AG04449 (cell line): ENCODE data around the gene CDSN.

Experiments
- CTCF ChIA-PET: fragments of 350-600 bp; formaldehyde crosslinking; extraction: SDS; loops from one replicate; lab custom pipeline; 2021; ENCODE audit warnings: antibody characterized with exemption; lab: Yijun Ruan, JAX
- POLR2A ChIA-PET: fragments of 400-600, 350-600 bp; formaldehyde crosslinking; extraction: SDS; loops from one replicate; lab custom pipeline; 2020; ENCODE audit warnings: antibody characterized with exemption, inconsistent platforms; lab: Yijun Ruan, JAX
- DNase-seq: peaks from one replicate; pipeline ENCODE4 v3.0.0-alpha.2; 2010; ENCODE audit warnings: low read depth, low spot score
- H3K4me3 ChIP-seq: 2 replicates; pipeline ENCODE4 v1.5.1; 2011; ENCODE audit warnings: low read depth, mild to moderate bottlenecking, control low read depth, low read length
- TF ChIP-seq, protein P1 (sequence below): IDR thresholded peaks from one replicate; pipeline ENCODE4 v1.5.1; 2011; ENCODE audit warnings: mild to moderate bottlenecking, moderate library complexity, low read length, control low read depth, inconsistent platforms; ENCODE audit not compliant: insufficient read depth; ENCODE audit errors: missing control alignments

The CDSN gene

DNA sequence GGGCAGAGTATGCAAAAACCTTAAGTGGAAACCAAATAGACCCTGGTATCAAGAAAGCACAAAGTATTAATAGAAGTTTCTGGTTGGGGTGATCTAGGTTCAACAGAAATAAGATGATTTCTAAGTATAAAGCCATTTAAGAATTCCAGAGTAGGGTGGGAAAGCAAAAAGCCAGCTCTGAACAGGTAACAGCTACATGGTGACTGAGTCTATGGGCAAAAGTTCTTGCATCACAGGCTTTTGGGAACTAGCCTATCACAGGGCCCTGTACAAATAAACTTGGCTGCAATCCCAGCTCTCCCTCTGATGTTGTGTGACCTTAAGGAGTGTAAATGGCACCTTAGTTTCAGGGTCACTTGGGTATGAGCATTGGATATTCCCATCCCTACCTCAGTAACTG, 43.7 kb upstream of the CDSN start:
- no peak overlapping the region for H3K4me3 ChIP-seq
- TF ChIP-seq, protein P1, sequence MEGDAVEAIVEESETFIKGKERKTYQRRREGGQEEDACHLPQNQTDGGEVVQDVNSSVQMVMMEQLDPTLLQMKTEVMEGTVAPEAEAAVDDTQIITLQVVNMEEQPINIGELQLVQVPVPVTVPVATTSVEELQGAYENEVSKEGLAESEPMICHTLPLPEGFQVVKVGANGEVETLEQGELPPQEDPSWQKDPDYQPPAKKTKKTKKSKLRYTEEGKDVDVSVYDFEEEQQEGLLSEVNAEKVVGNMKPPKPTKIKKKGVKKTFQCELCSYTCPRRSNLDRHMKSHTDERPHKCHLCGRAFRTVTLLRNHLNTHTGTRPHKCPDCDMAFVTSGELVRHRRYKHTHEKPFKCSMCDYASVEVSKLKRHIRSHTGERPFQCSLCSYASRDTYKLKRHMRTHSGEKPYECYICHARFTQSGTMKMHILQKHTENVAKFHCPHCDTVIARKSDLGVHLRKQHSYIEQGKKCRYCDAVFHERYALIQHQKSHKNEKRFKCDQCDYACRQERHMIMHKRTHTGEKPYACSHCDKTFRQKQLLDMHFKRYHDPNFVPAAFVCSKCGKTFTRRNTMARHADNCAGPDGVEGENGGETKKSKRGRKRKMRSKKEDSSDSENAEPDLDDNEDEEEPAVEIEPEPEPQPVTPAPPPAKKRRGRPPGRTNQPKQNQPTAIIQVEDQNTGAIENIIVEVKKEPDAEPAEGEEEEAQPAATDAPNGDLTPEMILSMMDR, result no peak
- ChIA-PET CTCF (interaction anchor here (1.4 to 1.5 kb wide), 2 partner anchors 22 to 24 kb away, joined by 3 to 5 read pairs; partner anchors contain the start of gene PSORS1C2), POLR2A (no interaction called here)
- DNase-seq, result no peak

DNA sequence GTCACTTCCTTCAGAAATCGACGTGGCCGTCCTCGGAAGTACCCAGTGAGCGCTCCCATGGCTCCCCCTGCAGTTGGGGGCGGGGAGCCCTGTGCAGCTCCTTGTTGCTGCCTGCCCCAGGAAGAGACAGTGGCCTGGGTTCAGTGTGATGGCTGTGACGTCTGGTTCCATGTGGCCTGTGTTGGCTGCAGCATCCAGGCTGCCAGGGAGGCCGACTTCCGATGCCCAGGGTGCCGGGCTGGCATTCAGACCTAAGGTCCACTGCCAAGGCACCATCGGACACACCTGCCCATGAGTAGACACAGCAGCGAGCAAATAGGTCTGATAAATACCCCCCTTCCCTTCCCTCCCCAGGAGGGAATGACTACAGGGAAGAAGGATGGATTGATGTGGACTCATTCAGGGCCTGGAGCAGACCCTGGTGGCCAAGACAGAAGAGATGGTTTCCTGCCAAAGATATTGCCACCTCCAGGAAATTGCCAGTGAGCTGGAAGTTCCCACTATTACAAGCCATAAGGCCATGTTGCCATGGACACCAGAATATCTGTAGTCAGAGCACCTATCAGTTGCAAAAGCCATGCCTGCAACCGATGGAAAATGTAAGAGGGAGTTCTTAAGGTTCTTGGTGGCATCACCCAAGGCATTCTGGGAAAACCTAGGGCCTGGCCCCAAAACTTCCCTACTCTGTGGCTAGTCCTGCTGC, 42.4 kb upstream of the CDSN start:
- ChIA-PET CTCF (interaction anchor here (1.4 kb wide), 1 partner anchor 21 kb away, joined by 3 read pairs; no protein-coding TSS in a partner anchor), POLR2A (no interaction called here)
- DNase-seq, result no peak
- no peak overlapping the region for H3K4me3 ChIP-seq
- TF ChIP-seq, protein P1, result no peak

DNA sequence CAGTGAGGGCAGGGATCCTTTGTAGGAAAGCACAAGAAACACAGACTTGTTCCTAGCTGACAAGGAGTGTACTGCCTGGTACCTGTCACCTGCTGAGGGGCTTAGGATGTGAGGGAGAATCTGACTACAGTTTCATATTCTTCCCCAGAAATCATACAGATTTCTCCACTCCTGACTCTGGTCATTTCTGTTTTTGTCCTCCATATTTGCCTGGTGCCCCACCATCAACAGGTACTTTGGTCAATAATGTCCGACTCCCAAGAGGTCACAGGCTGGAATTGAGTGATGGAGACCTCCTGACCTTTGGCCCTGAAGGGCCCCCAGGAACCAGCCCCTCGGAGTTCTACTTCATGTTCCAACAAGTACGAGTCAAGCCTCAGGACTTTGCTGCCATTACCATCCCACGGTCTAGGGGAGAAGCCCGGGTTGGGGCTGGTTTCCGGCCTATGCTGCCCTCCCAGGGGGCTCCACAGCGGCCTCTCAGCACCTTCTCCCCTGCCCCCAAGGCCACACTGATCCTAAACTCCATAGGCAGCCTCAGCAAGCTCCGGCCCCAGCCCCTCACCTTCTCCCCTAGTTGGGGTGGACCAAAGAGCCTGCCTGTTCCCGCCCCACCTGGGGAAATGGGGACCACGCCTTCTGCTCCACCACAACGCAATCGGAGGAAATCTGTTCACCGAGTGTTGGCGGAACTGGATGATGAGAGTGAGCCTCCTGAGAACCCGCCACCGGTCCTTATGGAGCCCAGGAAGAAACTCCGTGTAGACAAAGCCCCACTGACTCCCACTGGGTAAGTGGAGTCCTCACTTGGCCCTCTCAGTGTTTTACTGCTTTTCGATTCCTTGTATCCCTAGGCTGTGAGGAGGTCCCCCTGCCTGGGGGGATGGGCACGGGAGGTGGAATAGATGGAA, 41.2 kb upstream of the CDSN start:
- DNase-seq, result no peak
- POLR2A ChIA-PET, result no interaction called here
- no peak overlapping the region for H3K4me3 ChIP-seq
- CTCF ChIA-PET, result interaction anchor here (1.6 kb wide), 1 partner anchor 14 kb away, joined by 6 read pairs; no protein-coding TSS in a partner anchor
- TF ChIP-seq, protein P1, result no peak

DNA sequence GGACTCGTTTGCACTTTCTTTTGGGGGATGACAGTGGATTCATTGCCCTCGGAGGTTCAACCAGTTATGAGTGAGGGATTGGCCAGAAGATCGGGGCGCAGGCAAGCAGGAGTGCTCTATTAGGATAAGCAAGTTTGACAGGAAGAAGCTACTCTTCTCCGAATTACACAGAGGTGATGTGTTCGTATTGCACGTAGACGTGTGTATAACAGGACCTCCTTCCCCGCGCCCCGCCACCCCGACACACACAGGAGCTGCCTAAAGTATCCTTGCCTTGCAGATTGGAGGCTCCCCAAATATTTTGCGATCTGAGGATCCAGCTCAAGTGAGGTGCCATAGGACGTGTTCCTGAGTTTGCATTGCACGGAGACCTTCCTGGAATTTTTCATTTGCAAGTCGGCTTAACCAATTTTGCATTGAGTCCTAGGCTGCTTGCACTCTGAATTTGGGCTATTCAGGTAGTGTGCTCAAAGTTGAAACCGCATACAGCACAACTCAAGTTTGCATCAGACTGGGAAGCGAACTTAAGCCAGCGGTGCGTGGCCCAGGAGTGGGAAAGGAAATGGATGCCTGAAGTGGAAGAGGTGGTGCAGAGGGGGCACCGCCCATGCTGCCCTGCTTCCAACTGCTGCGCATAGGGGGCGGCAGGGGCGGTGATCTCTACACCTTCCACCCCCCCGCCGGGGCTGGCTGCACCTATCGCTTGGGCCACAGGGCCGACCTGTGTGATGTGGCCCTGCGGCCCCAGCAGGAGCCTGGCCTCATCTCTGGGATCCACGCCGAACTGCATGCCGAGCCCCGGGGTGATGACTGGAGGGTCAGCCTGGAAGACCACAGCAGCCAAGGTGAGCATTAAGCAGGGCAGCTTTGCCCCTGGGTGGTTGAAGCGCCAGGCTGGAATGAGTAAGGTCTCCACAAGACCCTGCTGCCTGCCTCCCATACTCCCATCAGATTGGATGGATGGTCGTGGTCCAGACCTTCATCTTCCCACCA, 38.9 kb upstream of the CDSN start:
- POLR2A ChIA-PET, result interaction anchor here (0.7 to 2.2 kb wide), 5 partner anchors 10 to 34 kb away, joined by 3 to 8 read pairs (median 4); no protein-coding TSS in a partner anchor

More for the DNA sequence above, 38.9 kb upstream of the CDSN start:
- CTCF ChIA-PET, result interaction anchor here (0.9 to 4.2 kb wide), 13 partner anchors 9 to 243 kb away, joined by 3 to 24 read pairs (median 5); partner anchors contain the start of gene PSORS1C2
- no peak for DNase-seq
- peak overlapping the region; percentile 78 for H3K4me3 ChIP-seq
- TF ChIP-seq, protein P1, result peak; percentile 14
